GM18519 (cell line): ENCODE data around the gene TXNDC8.
A peak's percentile ranks its signal among the peaks of the same experiment; 100 is the strongest.
"Not testable (repeated sequence)": the region's sequence is repeated elsewhere in the genome, so short reads cannot be mapped to it uniquely, and the experiment has no call there.

Experiments
- ATAC-seq: cut with Tn5 transposase; IDR thresholded peaks from one replicate; pipeline ENCODE4 v1.9.1; 2021; ENCODE audit warnings: mild to moderate bottlenecking, moderate library complexity; ENCODE audit not compliant: unreplicated experiment, low FRiP score

TXNDC8 gene

DNA sequence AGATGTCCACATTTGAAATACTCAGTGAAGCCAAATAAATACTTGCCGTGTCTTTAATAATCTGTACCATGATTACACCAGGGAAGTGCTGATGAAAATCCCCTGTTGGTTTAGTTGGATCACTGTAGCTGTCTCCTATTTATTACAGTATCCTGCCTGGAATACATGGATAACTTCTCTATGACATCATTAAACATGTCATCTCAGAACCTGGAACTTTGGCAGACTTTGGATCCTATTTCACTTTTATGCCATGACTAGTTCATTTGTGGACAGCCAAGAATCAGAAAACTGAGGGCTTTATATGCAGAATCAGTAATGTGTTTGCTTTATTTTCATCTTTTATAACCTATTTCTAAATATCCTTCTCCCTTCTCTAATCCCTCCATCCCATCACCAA lies at the start of gene TXNDC8:
Gene TXNDC8, minus strand, starts transcription at position 137 of the 400 bp plus-strand sequence.
- no peak for ATAC-seq

DNA sequence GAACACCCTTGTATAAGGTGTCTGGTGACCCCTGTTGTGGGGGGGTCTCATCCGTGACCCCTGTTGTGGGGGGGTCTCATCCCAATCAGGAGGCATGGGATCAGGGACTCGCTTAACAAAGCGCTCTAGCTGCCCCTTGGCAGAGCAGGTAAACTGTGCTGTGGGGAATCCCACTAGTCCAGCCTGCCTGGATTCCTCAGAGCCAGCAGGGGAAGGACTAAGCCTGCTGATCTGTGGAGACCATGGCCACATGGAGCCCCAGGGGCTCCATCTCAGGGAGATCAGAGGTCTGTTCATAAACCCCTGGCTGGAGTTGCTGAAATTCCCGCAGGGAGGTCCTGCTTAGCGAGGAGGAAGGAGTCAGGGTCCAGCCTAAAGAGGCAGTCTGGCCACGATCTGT lies 45.8 kb upstream of the TXNDC8 start:
- no peak for ATAC-seq

DNA sequence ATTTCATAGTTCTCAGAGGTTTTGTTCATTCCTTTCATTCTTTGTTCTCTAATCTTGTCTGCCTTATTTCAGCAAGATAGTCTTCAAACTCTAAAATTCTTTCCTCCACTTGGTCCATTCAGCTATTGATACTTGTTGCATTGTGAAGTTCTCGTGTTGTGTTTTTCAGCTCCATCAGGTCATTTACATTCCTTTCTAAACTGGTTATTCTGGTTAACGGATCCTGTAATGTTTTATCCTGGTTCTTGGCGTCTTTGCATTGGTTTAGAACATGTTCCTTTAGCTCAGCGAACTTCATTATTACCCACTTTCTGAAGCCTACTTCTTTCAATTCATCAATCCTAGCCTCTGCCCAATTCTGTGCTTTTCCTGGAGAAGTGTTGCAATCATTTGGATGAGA lies 45.1 kb upstream of the TXNDC8 start:
- no peak for ATAC-seq

DNA sequence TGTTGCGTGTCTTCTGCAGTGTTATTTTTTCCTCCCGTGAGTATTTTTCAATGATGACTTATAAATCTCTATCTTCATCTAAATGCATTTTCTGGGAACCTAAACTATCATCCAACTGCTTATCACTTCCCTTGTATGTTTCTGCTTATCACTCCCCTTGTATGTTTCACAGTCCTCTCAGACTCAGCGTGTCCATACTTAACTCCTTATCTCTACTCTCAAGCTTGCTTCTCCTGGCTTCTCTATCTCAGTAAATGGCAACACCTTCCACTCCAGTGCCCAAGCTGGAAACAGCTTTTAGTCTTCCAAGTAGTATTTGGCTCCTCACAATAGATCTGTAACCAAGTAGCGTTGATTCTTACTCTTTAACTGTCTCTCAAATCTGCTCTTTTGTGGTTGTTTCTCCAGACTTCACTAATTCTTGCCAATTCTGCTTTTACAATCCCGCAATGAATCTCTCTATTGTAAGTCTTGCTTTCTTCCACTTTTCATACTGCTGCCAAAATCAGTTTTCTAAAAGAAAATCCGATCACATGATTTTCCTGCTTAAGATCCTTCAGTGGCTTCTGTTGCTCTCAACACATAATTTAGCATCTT lies 33.8 kb upstream of the TXNDC8 start:
- no peak for ATAC-seq

DNA sequence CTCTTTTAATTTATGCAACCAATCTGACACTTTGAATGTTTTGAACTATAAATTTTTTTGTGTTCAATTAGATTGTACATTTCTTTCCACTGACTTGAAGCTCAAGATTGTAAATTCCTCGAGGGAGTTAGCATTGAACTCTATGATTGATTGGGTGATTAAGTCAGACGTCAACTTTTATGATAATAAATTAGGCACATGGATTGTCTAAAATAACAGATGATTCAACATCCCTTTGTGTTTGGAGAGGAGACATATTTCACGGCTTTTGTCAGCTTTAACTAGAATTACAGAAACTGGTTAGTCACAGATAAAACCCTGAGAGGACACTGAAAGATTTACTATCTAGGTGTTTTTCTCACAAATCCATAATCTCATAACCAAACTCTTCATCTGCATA lies 32.7 kb upstream of the TXNDC8 start:
- ATAC-seq: no peak

DNA sequence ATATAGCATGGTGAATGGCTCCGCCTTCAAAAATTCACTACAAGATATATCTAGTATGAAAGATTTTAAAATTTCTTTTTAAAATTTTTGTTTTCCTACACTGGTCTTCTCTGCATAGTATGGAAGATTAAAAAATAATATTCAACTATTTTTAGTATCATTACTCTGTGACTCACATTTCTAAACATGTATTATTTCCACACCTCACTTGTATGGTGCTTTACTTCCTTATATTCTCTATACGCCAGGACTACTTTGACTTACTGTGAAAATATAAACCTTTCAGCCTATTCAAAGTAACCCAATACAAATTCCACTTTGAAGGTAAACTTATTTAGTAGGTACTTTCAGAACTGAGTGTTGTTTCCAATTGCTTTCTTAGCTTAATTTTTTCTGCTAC lies 26.8 kb upstream of the TXNDC8 start:
- ATAC-seq: no peak

DNA sequence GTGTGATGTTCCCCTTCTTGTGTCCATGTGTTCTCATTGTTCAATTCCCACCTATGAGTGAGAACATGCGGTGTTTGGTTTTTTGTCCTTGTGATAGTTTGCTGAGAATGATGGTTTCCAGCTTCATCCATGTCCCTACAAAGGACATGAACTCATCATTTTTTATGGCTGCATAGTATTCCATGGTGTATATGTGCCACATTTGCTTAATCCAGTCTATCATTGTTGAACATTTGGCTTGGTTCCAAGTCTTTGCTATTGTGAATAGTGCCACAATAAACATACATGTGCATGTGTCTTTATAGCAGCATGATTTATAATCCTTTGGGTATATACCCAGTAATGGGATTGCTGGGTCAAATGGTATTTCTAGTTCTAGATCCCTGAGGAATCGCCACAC lies 21.3 kb upstream of the TXNDC8 start:
- ATAC-seq: not testable (repeated sequence)

DNA sequence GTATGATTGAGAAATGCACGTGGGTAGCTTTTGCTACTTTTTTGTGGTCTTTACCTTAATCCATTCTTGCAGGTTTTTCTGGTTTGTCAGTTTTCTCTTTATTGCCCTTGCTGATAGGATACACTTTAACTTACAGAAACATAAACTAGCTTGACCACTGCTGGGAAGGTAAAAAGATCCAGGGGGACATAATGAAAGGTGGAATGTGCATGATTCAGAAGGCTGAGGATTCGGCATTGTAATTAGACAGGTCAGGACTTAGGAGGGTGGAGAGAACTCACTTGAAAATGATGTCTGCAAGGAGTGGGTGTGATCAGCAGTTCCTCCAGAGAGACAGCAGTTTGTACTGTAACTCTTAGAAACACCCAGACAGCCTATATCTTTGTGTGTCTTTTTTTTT lies 19.8 kb upstream of the TXNDC8 start:
- ATAC-seq: no peak

DNA sequence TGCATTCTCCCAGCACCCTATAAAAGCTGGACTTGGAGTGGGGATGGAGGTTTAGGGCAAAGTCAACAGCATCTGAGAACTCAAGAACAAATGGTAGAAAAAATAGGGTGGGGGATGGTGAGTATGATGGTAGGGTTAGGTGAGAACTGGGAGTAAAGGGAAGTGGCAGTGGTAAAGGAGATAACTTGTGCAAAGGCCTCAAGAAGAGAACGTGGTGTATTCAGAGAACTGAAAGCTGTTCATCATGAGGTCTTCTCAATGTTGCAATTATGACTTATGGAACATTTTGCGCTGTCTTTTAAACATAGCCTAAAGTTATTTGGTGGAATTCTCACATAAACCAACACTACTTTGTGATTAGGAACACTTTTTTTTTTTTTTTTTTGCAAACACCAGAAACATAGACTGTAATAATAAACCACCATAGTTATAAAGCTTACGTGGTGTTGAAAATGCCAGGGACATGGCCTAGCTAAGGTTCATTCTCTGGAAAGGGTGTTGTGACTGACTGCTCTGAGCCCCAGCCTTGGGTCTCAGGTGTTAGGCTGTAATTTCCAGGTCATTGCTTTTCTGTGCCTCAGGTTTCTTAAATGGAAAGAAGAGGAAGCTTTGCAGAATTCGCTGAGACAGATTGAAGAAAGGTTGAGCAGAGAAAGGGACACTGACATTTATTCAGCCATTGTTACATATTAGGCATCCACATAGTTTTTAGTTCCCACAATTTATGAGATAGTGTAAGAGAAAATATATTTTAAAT lies 19.2 kb upstream of the TXNDC8 start:
- ATAC-seq: no peak

DNA sequence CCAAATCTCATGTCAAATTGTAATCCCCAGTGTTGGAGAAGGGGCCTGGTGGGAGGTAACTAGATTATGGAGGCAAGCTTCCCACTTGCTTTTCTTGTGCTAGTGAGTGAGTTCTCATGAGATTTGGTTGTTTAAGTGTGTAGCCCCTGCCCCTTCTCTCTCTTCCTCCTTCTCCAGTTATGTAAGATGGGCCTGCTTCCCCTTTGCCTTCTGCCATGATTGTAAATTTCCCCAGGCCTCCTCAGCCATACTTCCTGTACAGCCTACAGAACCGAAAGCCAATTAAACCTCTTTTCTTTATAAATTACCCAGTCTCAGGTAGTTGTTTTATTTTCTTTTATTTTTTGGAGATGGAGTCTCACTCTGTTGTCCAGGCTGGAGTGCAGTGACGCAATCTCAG lies 18.2 kb upstream of the TXNDC8 start:
- ATAC-seq: no peak

DNA sequence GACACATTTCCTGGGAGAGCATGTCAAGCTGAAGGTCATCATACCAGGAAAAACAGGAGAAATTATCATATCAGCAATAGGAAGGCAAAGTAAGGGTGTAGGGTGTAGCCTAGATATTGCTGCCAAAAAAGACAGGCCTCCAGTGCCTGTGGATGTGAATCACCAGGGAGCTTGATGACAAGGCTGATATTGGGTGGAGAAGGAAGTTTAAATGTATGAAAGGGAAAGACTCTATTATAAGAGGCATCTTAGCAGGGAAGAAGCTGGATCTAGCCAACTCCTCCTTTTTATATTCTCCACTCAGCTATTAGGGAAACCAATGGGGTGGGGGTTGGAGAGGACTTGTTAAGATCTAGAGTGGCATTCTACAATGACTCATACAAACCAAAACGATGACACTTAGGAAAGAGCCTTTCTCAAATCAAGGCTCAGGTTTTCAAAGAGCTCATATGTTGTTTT lies 13.4 kb upstream of the TXNDC8 start:
- ATAC-seq: no peak

DNA sequence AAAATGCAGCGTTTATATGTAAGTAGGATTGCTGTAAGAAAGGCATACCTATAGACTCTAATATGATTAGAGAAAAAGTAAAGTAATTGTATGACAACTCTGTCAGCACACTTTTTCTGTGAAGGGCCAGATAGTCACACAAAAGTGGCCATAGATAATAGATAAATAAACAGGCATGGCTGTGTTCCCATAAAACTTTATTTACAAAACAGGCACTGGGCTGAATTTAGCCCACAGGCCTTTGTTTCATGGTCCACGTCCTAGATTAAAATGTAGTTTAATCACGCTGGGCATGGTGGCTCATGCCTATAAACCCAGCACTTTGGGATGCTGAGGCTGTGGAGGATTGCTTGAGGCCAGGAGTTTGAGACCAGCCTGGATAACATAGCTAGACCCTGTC lies 8.7 kb upstream of the TXNDC8 start:
- no peak for ATAC-seq

DNA sequence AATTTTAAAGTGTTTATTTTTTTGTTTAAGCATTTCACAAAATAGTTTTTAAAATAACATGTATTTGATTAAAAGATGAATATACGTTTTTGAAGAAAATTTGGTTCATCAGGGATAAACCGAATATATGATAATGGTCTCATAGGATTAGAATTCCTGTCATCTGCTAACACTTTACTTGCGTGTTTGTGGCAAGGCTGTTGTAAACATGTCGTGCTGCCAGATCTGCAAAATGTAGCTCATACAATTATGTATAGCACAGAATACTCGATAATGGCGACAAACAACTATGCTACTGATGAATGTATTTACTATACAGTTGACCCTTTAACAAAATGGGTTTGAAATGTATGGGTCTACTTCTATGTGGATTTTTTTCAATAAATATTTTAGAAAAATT lies 7.2 kb upstream of the TXNDC8 start:
- no peak for ATAC-seq

DNA sequence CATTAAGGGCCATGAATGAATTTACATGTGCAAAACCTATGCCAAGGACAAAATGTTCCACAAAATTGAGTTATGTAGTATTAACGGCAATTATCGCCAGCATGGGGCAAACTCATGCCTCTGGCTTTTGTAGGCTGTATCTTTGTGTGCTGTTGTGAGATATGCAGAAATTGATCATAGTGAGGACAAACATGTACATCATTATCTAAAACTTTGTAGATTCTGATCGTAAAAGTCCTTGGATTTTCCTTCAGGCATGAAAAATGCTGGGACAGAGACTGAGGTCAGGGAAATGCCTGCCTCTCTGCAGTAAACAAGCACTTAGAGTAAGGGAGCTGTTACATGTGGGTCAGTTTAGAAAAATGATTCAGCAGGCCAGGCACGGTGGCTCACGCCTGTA lies 5.9 kb upstream of the TXNDC8 start:
- ATAC-seq: no peak

DNA sequence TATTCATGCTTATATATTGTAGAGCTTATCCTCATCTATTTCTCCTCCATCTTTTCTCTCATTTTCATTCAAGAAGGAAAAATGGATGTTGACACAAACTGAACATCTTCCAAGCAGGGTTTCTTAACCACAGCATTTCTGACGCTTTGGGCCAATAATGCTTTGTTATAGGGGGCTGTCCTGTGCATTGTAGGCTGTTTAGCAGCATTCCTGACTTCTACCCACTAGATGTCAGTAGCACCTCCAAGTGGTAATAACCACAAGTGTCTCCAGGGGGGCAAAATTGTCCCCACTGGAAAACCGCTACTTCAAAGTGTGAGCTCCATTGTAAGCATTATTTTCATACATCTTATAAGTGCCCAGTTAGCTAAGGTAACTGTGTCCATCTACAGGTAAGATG lies 2.6 kb upstream of the TXNDC8 start:
- ATAC-seq: no peak

DNA sequence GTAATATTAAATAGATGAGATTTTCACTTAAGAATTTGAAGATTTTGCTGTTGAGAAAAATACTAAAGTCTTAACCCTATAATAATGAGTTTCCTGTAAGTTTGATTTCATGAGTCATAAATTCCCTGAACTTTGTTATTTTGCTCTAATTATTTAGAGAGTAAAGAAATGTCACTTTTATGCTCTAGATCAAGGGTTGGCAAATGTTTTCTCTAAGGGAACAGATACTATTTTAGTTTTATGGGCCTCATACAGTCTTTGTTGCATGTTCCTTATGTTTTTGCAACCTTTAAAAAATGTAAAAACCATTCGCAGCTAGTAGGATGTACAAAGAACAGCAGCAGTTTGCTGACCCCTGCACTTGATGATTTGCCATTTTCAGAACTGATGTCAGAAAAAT lies 480 bp upstream of the TXNDC8 start:
- ATAC-seq: no peak

DNA sequence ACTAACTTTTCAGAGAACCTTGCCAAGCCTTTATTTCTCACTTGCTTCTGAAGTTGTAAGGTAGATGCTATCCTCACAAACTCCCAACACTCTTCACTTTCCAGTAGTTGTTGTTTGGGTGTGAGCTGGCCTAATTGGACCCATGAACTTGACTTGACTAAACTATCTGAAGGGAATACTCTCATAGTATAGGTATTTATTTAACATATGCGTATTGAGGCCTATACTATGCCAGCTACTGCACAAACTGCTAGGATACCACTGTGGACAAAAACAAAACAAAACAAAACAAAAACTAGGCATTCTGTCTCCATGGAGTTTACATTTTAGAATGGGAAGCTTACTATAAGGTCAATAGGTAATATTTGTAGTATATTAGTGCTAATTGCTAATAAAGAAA lies 1.3 kb downstream of the TXNDC8 start:
- ATAC-seq: no peak

DNA sequence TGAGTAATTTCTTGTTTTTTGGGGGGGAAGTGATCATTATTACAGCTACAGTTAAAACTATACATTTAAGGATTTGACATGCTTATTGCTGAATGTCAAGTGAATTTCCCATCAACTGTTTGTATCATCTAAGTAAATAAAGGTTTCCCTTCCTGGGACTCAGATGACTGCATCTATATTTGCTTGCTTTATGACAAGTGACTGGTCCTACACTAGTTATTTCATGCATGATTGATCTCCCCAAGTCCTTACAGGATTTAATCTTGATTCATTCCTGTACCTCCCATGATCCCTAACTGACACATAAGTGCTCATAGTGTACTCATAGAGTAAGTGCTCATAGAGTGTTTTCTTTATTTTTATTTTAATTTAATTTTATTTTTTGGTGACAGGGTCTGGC lies 2.8 kb downstream of the TXNDC8 start:
- no peak for ATAC-seq

DNA sequence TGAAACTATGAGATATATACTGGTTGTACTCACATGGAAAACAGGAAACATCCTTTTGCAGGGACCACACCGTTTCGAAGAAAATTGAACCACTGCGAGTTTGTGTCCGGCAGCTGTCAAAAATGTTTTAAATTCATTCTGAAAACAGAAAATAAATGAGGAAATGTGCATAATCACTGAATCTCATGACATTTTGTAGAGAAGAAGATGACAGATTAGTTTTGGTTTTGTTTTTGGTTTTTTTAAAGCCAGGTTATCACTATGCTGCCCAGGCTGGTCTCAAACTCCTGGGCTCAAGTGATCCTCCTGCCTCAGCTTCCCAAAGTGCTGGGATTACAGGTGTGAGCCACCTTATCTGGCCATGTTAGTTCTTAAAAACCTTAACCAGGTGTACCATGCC lies 3.5 kb downstream of the TXNDC8 start:
- peak; percentile 53 for ATAC-seq

DNA sequence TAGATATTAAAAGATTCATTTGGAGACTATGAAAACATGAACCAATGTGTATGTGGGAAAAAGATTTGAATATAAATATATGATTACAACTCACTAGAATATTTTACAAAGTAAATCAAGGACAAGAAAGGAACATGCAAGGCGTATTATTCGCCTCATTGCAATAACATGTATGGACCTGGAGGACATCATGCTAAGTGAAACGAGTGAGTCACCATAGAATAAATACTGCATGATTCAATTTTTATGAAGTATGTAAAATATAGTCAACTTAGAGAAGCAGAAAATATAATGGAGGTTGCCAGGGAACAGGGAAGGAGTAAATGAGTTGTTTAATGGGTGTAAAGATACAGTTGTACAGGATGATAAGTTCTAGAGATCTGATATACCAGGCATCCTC lies 4.9 kb downstream of the TXNDC8 start:
- ATAC-seq: no peak

DNA sequence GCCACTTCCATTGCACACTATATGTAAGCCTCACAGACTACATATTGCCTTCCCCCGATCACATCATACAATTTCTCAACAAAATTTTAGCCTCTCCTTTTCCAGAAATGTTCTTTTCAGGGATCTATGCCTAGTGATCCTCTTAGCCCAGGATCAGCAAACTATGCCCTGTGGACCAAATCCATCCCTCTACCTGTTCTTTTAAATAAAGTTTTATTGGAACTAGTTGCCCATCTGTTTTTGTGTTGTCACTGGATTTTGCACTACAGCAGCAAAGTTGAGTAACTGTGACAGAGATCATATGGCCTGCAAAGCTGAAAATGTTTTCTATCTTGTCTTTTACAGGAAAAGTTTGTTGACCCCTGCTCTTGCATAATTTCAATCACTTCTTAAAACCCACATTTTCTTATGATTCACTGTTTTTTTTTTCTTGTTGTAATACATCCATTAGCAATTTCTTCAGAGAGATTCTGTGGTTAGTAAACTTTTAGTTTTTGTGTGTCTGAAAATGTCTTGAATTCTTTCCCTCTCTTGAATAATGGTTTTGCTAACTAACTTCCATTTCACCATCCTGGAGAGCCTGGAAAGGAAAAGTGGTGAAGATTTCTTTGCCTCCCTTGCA lies 7.1 kb downstream of the TXNDC8 start:
- ATAC-seq: no peak

DNA sequence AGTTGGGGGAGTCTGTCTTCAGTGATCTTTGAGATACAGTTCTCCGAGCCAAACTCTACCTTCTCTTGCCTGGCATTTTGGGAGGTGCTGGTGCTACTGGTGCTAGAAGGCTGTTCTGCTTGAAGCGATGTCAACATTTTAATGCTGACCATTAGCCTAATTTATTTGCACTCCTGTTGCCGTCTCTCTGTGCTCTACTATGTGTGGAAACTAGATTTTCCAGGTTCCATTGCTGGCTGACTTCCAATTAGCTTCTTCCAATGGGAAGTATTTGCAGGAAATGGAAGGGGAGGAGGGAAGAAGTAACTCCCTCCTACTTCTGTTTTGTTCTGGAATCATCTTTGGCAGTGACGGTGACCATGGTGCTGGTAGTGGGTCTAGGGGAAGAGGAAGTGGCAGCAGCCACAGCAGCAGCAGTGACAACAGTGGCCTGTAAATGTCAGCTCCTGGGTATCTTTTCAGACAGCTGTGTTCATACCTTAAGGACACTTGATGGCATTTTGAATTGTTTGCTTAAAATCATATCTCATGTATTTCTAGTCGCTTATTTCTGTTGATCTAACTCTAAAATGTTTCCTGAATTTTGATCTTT lies 7.9 kb downstream of the TXNDC8 start:
- ATAC-seq: no peak
